Measurements from ENCODE around the gene TRAF4. TPM values are rescaled to one million over a fixed set of nuclear protein-coding genes. Genes with fewer than 3 reads are reported as not detected.
"Not testable (repeated sequence)": the region's sequence is repeated elsewhere in the genome, so short reads cannot be mapped to it uniquely, and the experiment has no call there.

Gene TRAF4
- polyA plus RNA-seq, 3 donors: 133 to 163 (median 136) TPM

- DNase-seq: no peak
Measured at GRCh38 chr17:28774206-28774605, 30.4 kb downstream of the TRAF4 start.

GRCh38 chr17:28777178-28777577 is 33.4 kb downstream of the TRAF4 start:
- no peak for DNase-seq

DNA sequence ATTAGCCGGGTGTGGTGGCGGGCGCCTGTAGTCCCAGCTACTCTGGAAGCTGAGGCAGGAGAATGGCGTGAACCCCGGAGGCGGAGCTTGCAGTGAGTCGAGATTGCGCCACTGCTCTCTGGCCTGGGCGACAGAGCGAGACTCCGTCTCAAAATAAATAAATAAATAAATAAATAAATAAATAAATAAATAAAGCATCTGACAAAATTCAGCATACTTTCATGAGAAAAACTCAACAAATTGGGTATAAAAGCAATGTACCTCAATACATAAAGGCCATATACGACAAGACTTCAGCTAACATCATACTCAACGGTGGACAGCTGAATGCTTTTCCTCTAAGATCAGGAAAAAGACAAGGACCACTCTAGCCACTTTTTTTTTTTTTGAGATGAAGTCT is 35.8 kb downstream of the TRAF4 start:
- DNase-seq: not testable (repeated sequence)

- no peak for DNase-seq
Measured at GRCh38 chr17:28783161-28783560, 39.4 kb downstream of the TRAF4 start.

DNA sequence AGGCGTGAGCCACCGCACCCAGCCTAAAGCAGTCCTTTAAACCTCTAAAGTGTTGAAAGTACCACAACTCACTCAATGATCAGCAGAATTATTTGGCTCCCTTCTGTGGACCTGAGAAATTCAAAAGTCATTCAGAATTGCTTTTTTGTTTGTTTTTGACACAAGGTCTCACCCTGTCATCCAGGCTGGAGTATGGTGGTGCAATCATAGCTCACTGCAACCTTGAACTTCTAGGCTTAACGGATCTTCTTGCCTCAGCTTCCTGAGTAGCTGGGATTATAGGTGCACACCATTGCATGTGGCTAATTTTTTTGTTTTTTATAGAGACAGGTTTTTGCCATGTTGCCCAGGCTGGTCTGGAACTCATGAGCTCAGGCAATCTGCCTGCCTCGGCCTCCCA is 44.3 kb downstream of the TRAF4 start:
- no peak for DNase-seq

GRCh38 chr17:28792877-28793661 is 49.3 kb downstream of the TRAF4 start:
- no peak for DNase-seq

DNA sequence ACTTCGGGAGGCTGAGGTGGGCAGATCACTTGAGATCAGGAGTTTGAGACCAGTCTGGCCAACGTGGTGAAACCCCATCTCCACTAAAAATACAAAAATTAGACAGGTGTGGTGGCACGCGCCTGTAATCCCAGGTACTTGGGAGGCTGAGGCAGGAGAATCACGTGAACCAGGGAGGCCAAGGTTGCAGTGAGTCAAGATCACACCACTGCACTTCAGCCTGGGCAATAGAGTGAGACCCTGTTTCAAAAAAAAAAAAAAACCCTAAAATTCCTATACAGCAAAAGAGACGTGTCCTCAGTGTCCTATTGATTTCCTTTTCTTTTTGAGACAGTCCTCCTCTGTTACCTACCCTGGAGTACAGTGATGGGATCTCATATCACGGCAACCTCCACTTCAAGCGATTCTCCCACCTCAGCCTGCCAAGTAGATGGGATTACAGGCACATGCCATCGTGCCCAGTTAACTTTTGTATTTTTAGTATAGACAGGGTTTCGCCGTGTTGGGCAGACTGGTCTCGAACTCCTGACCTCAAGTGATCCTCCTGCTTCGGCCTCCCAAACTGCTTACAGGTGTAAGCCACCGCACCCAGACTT is 51.1 kb downstream of the TRAF4 start:
- not testable (repeated sequence) for DNase-seq

GRCh38 chr17:28796062-28796461 is 52.3 kb downstream of the TRAF4 start:
- no peak for DNase-seq

Other genes with a start within 250 kb of the TRAF4 start
- under 1 TPM; 0.47 to 0.69 (median 0.57) TPM for gene FOXN1, start 237.7 kb upstream of the TRAF4 start, polyA plus RNA-seq (ENCODE audit: insufficient read length in 3 of 3)
- 10 to 100 TPM; 60.8 to 78.8 (median 70.3) TPM for gene UNC119, start 191.4 kb upstream of the TRAF4 start, polyA plus RNA-seq (ENCODE audit: insufficient read length in 3 of 3)
- gene PIGS, start 172.5 kb upstream of the TRAF4 start, polyA plus RNA-seq (ENCODE audit: insufficient read length in 3 of 3): 100 to 1,000 TPM in 2 of 3 donors, 10 to 100 TPM in 1; 95.6 to 111 (median 107) TPM
- 10 to 100 TPM; 29.6 to 31.2 (median 30.1) TPM for gene ALDOC, start 167.1 kb upstream of the TRAF4 start, polyA plus RNA-seq (ENCODE audit: insufficient read length in 3 of 3)
- 10 to 100 TPM; 61.9 to 65.9 (median 63.4) TPM for gene SPAG5, start 145.0 kb upstream of the TRAF4 start, polyA plus RNA-seq (ENCODE audit: insufficient read length in 3 of 3)
- 10 to 100 TPM; 10.6 to 31.7 (median 29.3) TPM for gene RSKR, start 129.8 kb upstream of the TRAF4 start, polyA plus RNA-seq (ENCODE audit: insufficient read length in 3 of 3)
- gene BLTP2, start 98.9 kb upstream of the TRAF4 start, polyA plus RNA-seq (ENCODE audit: insufficient read length in 3 of 3): 100 to 1,000 TPM in 1 of 3 donors, 10 to 100 TPM in 2; 86.0 to 106 (median 99.9) TPM
- gene SDF2, start 82.1 kb upstream of the TRAF4 start, polyA plus RNA-seq (ENCODE audit: insufficient read length in 3 of 3): 10 to 100 TPM; 76.3 to 87.5 (median 79.7) TPM
- 10 to 100 TPM; 68.0 to 81.6 (median 80.7) TPM for gene SUPT6H, start 81.8 kb upstream of the TRAF4 start, polyA plus RNA-seq (ENCODE audit: insufficient read length in 3 of 3)
- 10 to 100 TPM in 2 of 3 donors, 1 to 10 TPM in 1; 4.3 to 11.2 (median 10.3) TPM for gene PROCA1, start 32.1 kb upstream of the TRAF4 start, polyA plus RNA-seq (ENCODE audit: insufficient read length in 3 of 3)
- 100 to 1,000 TPM; 155 to 193 (median 178) TPM for gene RAB34, start 26.1 kb upstream of the TRAF4 start, polyA plus RNA-seq (ENCODE audit: insufficient read length in 3 of 3)
- gene RPL23A, start 24.0 kb upstream of the TRAF4 start, polyA plus RNA-seq (ENCODE audit: insufficient read length in 3 of 3): 100 to 1,000 TPM; 804 to 896 (median 874) TPM
- gene TLCD1, start 17.8 kb upstream of the TRAF4 start, polyA plus RNA-seq (ENCODE audit: insufficient read length in 3 of 3): 10 to 100 TPM; 16.6 to 19.8 (median 18.5) TPM
- 10 to 100 TPM in 2 of 3 donors, 1 to 10 TPM in 1; 7.1 to 13.8 (median 12.4) TPM for gene NEK8, start 15.2 kb upstream of the TRAF4 start, polyA plus RNA-seq (ENCODE audit: insufficient read length in 3 of 3)
- gene FAM222B, start 98.8 kb downstream of the TRAF4 start, polyA plus RNA-seq (ENCODE audit: insufficient read length in 3 of 3): 10 to 100 TPM; 21.8 to 23.6 (median 22.8) TPM
- gene ERAL1, start 111.0 kb downstream of the TRAF4 start, polyA plus RNA-seq (ENCODE audit: insufficient read length in 3 of 3): 10 to 100 TPM; 69.8 to 74.2 (median 74.1) TPM
- gene FLOT2, start 153.7 kb downstream of the TRAF4 start, polyA plus RNA-seq (ENCODE audit: insufficient read length in 3 of 3): 100 to 1,000 TPM in 1 of 3 donors, 10 to 100 TPM in 2; 93.4 to 108 (median 95.7) TPM
- gene DHRS13, start 159.1 kb downstream of the TRAF4 start, polyA plus RNA-seq (ENCODE audit: insufficient read length in 3 of 3): 10 to 100 TPM; 16.0 to 18.7 (median 17.5) TPM
- 10 to 100 TPM; 55.0 to 61.1 (median 58.0) TPM for gene PHF12, start 207.5 kb downstream of the TRAF4 start, polyA plus RNA-seq (ENCODE audit: insufficient read length in 3 of 3)

Data from renal pelvis (tissue), 4 donors.